GM15510 (cell line): ENCODE results near the gene FZD1.
A peak's percentile ranks its signal among the peaks of the same experiment; 100 is the strongest.

Source experiments
- POLR2A ChIP-seq: IDR thresholded peaks from 3 replicates; pipeline ENCODE4 v1.6.1; 2011; ENCODE audit warnings: borderline replicate concordance; ENCODE audit not compliant: insufficient read length; ENCODE audit errors: extremely low read depth

Gene FZD1

GRCh38 chr7:91264046-91264923 is at the start of gene FZD1:
FZD1 (plus strand) TSS chr7:91264433; CDS start chr7:91264881, 448 bp downstream.
- peak; percentile 21 for TF ChIP-seq POLR2A

- TF ChIP-seq POLR2A: no peak
Observed at GRCh38 chr7:91226411-91226810, 37.8 kb upstream of the FZD1 start.

GRCh38 chr7:91228327-91228726 is 35.9 kb upstream of the FZD1 start:
- no peak for TF ChIP-seq POLR2A

DNA sequence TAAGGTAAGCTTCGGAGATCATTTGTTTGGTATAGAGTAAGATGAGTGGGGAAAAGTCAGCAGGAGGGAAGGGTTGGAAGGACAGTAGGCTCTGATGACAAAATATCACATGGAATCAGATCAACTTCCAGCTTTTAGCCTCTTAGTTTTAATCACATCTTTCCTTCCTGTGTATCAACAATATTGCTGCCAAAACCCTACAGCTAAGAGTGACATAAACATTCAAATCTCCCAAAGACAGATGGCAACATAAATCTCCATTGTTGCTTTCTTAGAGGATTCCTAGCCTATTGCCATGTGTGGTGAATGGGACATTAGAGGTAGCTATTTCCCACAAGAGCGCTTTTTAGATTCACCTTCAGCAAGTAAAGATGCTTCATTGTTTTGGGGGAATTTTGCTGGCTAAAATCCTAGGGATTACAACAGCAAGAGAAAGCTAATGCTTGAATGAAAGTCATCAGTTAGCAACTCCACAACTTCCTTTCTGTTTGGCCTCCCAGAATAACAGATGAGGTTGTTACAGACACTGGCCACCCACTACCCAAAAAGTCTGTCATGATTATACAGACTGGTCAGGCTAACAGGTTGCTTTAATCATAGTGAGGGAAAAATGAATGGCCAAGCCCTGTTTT is 35.2 kb upstream of the FZD1 start:
- no peak for TF ChIP-seq POLR2A

- TF ChIP-seq POLR2A: no peak
Observed at GRCh38 chr7:91230100-91230499, 34.1 kb upstream of the FZD1 start.

GRCh38 chr7:91230503-91230902 is 33.7 kb upstream of the FZD1 start:
- no peak for TF ChIP-seq POLR2A

DNA sequence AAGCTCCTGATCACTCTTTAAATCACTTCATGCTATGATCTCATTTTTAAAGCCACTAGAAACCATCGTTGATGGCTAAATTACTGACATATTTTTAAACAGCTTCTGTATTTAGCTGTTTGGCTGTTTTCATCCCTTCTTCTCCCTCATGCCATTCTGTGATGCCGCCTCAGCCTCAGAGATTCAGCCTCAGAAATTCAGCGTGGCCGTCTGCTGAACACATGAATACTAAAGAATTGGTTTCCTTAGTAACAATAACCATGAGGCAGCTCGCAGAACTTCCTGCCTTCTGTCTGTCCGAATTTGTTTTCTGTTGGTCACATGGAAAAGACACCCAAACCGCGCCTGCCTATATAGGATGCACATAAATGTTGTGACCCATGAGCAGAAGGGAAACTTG is 31.0 kb upstream of the FZD1 start:
- TF ChIP-seq POLR2A: no peak

DNA sequence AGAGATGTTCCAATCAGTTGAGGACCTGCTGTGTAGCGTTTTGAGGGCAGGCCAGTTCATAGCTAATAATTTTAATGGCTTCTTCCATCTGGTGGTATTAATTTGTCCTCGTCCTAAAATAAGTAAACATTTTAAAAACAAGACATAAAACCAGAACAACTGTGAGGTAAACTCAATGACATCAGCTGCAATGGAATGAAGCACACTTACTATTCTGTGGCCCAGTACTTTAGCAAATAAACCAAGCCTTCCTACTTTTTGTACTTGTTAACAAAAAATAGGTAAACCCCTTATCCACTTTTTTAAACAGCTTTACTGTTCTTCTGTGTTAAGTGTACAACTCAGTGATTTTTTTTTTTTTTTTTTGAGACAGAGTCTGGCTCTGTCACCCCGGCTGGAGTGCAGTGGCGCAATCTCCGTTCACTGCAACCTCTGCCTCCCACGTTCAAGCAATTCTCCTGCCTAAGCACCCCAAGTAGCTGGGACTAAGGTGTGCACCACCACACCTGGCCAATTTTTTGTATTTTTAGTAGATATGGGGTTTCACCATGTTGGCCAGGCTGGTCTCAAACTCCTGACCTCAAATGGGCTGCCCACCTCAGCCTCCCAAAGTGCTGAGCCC is 28.9 kb upstream of the FZD1 start:
- no peak for TF ChIP-seq POLR2A

DNA sequence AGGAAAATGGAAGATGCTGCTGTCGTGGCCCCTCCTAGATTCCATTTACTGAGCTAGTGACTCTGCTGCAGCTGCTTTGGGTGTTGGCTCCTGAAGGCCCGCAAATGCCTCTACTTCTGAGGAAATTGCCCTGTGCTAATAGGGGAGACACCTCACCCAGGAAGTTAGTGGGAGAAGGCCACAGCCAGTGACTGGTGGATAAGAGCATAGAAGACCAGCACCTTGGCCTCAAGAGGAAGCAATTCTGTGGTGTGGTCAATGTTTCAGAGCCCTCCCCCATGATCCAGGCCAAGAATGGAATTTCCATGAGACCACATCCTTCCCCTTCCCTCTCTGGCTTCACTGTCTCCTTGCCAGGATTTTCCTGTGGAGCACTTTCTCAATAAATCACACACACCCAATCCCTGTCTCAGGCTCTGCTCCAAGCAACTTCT is 25.0 kb upstream of the FZD1 start:
- no peak for TF ChIP-seq POLR2A

GRCh38 chr7:91239772-91240171 is 24.5 kb upstream of the FZD1 start:
- TF ChIP-seq POLR2A: no peak

DNA sequence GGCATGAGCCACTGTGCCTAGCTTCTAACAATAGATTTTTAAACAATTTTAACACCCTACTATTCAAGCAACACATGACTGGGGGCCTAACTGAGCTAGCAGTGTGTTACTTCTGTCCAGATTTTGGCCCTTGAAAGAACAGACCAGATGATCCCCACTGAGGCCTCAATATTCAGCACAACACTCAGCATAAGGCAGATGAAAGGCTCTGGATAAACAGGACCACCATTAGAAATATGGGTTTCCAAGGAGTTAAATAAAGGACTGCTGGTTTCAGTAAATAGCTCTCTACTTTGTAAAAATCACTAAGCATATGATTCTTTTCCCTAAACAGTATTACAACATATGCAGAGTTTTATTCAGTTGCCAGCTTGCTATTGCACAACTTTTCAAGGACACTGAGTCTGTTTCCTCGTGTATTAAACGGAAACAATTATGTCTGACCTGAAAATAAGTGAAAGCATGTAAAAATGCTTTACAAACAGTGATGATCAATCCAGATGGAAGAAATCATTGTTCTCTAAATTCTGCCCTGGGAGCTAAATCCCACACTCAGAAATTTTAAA is 23.8 kb upstream of the FZD1 start:
- TF ChIP-seq POLR2A: no peak

DNA sequence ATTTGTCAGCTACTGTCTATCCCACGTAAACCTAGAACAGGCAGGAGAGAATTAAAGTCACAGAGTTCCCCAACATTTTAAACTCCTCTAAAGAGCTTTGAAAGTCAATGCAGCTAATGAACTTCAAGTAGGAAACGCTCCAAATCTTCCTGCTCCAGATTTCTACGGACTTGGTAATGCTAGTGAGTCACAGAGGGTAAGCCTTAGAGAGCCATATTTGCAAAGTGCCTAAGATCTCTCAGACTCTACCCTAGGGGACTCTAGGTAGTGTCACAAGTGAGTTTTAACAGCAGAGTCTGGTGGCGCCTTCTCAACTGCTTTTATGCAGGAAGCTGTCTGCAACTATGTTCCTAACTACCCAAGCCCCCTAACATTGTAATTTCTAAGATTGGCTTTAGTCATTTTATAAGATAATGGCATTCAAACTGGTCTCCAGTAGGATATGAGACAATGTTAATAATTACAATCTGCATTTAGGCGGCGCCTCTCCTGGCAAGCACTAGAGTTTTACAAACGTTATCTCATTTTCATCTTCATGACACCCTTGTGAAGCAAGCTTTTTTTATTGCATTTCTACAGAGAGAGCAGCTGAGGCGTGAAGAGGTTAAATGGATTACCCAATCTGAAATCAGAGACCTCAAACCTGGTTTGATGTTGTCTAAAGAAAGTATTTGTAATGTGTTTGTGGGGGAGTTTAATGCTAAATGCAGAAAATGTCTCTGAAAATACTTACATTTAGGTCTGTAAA is 22.0 kb upstream of the FZD1 start:
- TF ChIP-seq POLR2A: no peak

DNA sequence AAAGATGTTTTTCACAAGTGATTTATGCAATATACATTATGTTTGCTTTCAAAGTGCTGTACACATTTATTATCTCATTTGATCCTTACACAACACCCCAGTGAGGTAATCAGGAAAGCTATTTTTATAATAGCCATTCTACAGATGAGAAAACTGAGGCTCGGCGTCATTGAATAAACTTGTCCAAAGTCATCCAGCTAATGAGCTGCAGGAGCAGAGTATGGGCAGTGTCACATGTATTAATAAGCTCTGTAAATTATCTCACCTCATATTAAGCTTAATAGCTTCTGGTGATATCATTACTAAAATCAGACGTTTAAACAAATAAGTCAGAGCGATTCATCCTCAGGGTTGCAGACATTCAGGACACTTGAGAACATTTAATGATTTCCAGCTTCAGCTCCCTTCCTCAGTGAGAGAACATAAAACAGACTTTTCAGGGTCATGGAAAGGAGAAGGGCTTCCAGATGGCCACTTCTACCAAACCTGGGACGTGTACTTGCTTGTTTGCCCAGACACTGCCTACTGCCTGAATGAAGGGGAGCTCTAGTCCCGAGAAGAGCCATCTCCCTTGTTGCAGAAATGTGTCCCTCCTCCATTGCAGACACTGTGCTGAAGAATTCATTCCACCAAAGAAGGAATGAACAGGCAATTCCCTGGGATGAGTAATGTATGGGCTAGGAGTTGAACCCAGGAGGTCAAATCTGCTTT is 20.5 kb upstream of the FZD1 start:
- TF ChIP-seq POLR2A: no peak

DNA sequence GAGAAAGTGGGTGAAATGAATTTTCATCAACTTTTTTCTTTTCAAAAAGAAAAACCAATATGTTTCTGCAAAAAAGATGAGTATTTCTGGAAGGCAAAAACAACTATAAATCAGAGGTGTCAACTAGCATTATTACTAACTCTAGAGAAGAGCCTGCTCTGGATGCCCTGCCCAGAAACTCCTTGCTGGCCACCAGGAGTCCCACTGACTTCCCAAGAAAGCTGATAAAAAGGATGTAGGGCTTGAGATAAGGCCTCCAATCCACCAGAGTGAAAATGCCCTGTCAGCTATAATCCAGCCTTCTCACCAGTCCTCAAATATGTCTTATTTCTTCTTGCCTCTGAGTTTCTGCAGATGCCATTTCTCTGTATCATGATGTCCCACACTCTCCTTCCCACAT is 16.7 kb upstream of the FZD1 start:
- TF ChIP-seq POLR2A: no peak
